Esophagus muscularis mucosa (tissue), 3 donors: ENCODE measurements around the gene GTF3C1.

Experiments
- POLR2AphosphoS5 ChIP-seq, 2 donors: sonication (generic); formaldehyde crosslinking; IDR thresholded peaks; one replicate each; pipeline ENCODE4 v1.6.1; 2017; ENCODE audit warnings: antibody characterized with exemption in 2 of 2
- TF ChIP-seq, protein P1 (sequence below), 3 experiments: fragments of 200-600 bp in 2 of 3; fragments of 450-650 bp in 1 of 3; sonication (generic) in 2 of 3; IDR thresholded peaks; one replicate each; pipeline ENCODE4 v1.5.1; 2017 to 2019; ENCODE audit warnings: antibody characterized with exemption in 3 of 3, mild to moderate bottlenecking in 2 of 3, moderate library complexity in 1 of 3

DNA sequence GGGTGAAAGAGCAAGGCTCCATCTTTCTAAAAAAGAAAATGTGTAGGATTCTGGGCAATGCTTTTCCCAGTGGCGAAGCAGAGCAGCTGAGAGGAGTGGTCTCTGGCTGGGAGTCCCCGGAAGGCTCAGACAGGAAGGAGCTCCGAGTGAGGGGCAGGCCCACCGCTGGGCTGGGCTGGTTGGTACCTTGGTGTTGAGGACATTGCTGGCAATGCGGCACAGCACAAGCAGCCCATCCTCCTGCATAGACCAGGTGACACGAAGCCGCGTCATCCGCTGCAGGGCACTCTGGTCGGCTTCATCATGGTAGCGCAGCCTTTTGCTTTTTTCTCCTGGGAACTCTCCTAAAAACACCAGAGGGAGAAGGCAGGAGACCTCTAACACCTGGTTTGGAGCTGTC lies 63.9 kb downstream of the GTF3C1 start:
- TF ChIP-seq, protein P1, sequence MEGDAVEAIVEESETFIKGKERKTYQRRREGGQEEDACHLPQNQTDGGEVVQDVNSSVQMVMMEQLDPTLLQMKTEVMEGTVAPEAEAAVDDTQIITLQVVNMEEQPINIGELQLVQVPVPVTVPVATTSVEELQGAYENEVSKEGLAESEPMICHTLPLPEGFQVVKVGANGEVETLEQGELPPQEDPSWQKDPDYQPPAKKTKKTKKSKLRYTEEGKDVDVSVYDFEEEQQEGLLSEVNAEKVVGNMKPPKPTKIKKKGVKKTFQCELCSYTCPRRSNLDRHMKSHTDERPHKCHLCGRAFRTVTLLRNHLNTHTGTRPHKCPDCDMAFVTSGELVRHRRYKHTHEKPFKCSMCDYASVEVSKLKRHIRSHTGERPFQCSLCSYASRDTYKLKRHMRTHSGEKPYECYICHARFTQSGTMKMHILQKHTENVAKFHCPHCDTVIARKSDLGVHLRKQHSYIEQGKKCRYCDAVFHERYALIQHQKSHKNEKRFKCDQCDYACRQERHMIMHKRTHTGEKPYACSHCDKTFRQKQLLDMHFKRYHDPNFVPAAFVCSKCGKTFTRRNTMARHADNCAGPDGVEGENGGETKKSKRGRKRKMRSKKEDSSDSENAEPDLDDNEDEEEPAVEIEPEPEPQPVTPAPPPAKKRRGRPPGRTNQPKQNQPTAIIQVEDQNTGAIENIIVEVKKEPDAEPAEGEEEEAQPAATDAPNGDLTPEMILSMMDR (IDR thresholded peaks at IDR 0.05), result no peak
- no peak for TF ChIP-seq POLR2AphosphoS5 (IDR thresholded peaks at IDR 0.05)
